Fibroblast of pulmonary artery (primary cell): Measurements from ENCODE around the gene SARS1.

Experiments used
- DNase-seq: peaks from one replicate; pipeline ENCODE4 v3.0.0-alpha.2; 2010; ENCODE audit warnings: low read depth
- H3K4me3 ChIP-seq: replicated peaks from 2 replicates; pipeline ENCODE4 v1.5.1; 2011; ENCODE audit warnings: low read depth, mild to moderate bottlenecking, control low read depth, low read length, moderate library complexity
- TF ChIP-seq, protein P1 (sequence below): IDR thresholded peaks from 2 replicates; pipeline ENCODE4 v1.5.1; 2011; ENCODE audit warnings: mild to moderate bottlenecking, control low read depth, low read length, inconsistent platforms; ENCODE audit errors: missing control alignments

Gene SARS1

DNA sequence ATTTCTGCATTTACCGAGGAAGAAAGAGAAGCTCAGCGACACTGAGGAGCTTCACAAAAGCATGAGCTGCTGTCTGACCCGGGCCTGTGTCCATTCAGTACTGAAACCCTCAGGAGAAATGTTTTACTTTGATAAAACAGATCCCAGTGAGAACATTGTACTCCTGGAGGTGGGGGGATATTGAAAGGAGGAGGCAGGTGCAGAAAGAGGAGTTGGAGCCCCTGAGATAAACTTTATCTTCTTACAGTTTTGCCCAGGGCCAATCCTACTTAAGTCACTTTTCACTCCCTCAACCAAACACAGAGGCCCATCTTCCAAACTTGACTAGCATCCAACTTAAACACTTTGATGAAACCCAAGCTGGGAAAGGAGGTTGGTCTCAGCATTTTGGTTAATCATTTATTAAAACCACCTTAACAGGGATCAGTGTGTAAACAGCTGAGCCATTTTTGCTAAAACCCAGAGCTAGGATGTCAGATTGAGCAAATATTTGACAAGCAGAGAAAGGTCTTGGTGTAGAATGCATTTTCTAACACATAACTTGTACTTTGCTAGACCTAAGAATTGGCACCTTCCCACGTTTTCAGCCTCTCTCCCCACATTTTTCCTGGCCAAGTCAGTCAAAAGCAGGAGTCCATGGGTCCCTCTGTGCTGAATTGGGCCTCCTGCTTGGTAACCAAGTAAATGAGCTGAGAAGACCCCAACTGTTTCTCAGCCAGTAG, 32.5 kb upstream of the SARS1 start:
- DNase-seq = peak; percentile 23
- TF ChIP-seq, protein P1, sequence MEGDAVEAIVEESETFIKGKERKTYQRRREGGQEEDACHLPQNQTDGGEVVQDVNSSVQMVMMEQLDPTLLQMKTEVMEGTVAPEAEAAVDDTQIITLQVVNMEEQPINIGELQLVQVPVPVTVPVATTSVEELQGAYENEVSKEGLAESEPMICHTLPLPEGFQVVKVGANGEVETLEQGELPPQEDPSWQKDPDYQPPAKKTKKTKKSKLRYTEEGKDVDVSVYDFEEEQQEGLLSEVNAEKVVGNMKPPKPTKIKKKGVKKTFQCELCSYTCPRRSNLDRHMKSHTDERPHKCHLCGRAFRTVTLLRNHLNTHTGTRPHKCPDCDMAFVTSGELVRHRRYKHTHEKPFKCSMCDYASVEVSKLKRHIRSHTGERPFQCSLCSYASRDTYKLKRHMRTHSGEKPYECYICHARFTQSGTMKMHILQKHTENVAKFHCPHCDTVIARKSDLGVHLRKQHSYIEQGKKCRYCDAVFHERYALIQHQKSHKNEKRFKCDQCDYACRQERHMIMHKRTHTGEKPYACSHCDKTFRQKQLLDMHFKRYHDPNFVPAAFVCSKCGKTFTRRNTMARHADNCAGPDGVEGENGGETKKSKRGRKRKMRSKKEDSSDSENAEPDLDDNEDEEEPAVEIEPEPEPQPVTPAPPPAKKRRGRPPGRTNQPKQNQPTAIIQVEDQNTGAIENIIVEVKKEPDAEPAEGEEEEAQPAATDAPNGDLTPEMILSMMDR = no peak
- H3K4me3 ChIP-seq = no peak overlapping the region

DNA sequence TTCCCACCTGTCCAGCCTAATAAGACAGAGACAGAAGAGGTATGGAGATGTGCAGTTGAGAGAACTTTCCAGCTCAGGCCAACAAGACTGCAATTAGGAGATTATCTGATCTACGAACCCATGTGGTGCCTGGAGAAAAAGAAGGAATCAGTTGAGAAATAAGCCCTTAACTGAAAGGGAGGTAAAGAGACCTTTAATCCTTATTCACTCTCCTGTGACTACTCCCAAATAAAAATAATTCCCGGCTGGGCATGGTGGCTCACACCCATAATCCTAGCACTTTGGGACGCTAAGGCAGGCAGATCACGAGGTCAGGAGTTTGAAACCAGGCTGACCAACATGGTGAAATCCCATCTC, 31.9 kb upstream of the SARS1 start:
- H3K4me3 ChIP-seq = no peak overlapping the region
- TF ChIP-seq, protein P1 = no peak
- DNase-seq = no peak

DNA sequence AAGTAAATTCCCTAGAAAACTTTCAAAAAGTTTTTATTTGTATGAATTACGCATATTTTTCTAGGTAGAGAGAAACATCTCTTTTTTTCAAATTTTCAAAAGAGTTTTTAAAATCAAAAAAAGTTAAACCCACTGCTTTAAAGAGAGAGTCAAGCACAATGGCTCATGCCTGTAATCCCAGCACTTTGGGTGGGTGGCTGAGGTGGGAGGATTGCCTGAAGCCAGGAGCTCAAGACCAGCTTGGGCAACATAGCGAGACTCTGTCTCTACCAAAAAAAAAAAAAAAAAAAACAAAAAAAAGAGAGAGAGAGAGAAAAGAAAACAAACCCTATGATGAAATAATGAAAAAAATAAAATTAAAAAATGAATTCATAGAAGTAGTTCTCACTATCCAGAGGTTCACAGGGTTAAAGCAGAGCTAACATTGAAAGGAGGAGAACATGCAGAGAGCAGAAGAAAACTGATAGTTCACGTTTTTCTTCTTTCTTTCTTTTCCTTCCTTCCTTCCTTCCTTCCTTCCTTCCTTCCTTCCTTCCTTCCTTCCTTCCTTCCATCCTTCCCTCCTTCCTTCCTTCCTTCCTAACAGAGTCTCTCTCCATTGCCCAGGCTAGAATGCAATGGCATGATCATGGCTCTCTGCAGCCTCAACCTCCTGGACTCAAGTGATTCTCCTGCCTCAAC, 30.5 kb upstream of the SARS1 start:
- TF ChIP-seq, protein P1 = no peak
- DNase-seq = no peak
- no peak overlapping the region for H3K4me3 ChIP-seq

DNA sequence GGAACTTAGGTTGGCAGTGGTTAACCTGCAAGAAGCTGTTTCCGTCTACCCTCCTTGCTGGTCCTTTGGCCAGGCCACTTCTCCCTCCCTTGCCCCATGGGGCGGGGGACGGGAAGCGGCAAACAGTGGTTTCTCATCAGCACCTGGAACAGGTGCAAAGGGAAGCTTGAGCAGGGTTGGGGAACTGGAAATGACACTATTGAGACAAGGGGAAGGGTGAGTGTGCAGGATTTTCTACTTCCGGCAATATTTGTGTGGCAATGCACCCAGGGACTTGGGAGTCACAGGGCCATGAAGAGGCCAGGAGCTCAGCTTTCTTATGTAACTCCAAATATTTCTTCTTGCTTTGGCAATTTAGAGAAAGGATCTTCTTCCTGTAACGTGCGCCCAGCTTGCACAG, 29.0 kb upstream of the SARS1 start:
- TF ChIP-seq, protein P1 = no peak
- no peak overlapping the region for H3K4me3 ChIP-seq
- no peak for DNase-seq

DNA sequence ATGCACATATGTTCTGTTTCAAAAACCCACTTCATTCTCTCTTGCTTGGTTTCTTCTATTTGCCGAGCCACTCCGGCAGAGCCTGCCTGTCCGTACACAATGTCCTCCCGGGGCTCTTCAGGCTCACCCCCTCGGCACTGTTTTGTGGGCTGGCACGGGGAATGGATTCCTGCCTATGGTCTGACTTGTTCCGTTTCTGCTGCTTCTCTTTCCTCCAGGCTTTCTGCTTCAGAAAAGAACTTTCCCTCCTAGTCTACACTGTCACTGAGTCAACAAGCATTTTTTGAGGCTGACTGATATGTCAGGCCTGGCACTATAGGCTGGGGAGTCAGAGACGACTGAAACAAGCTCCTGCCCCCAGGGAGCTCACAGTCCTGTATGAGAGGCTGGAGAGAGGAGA, 28.4 kb upstream of the SARS1 start:
- TF ChIP-seq, protein P1 = no peak
- H3K4me3 ChIP-seq = no peak overlapping the region
- DNase-seq = no peak

DNA sequence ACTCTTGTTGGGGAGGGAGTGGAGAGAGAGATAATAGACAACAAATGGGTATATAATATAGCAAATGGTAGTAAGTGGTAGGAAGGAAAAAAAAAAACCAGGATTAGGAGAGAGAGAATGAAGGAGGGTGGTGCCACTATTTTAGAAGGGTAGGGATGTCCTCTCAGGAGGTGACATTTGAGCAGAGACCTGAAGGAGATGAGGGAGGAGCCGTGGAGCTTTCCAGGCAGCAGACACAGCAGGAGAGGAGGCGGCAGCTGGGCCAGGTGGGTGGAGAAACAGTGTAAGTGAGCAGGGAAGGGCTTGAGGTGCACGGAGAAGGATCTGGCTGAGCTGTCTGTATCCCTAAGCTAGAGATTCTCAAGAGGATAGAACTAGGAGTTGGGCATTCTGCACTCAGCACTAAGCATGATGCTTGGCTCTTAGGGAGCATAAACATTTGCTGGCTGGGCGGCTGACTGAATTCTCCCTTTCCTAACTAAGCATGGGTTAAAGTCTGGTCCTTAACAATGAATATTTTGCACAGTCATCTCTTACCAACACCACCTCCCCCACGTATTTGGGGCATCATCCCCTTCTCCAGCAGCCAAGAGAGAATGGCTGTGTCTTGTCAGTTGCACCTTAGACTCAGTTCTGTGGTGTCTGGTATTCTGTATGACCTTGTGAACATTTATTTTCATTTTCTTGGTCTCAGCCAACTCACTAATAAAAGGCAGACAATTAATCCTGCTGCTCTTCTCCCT, 27.6 kb upstream of the SARS1 start:
- H3K4me3 ChIP-seq = no peak overlapping the region
- no peak for DNase-seq
- TF ChIP-seq, protein P1 = no peak
